ENCODE data around the gene CLCNKB.
"Not testable (repeated sequence)": the region's sequence is repeated elsewhere in the genome, so short reads cannot be mapped to it uniquely, and the experiment has no call there.

Gene CLCNKB

DNA sequence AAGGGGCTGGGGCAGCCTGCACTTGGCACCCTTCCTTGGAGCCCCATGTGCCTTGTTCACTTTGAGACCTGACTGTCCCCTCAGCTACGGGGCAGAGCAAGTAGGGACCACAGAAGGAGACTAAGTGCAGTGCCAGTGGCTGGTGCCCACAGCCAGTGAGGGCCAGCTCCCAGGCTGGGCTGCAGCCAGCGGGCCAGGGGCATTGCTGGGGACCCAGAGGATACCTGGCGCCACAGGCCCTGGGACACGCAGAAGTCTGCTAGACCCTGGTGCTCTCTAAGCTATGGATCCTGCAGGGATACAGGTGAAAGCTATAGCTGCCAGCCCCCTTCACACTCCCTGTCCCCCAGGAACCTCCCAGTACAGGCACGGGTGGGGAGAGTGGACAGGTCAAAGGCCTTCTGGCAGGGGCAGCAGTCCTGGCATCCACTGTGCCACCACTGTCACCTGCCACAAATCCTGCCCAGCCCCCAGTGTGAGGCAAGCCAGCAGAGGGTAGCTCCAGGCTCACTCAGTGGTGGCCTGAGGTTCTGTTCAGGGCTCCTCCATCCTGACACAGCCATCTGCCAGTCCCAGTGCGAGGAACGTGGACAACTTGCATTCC, 20.4 kb upstream of the CLCNKB start:
- H3K36me3 ChIP-seq (ENCODE audit: insufficient read depth, low read length) = no peaks in the 10 kb centered on the region
- H3K9ac ChIP-seq (ENCODE audit: low read length) = no peak overlapping the region
- H3K9me3 ChIP-seq (ENCODE audit: low read length) = no peaks in the 10 kb centered on the region
- no peak overlapping the region for H3K4me3 ChIP-seq (ENCODE audit: low read depth in 1 of 2, low read length in 2 of 2)
- H3K27me3 ChIP-seq (ENCODE audit: control insufficient read depth in 1 of 2, insufficient read depth in 2 of 2, low read length in 2 of 2) = no peaks in the 10 kb centered on the region
- peaks cover 42% of the 10 kb centered on the region for H3K4me1 ChIP-seq (ENCODE audit: insufficient read depth, low read length)
- H3K27ac ChIP-seq (ENCODE audit: low read depth, low read length) = no peak overlapping the region

DNA sequence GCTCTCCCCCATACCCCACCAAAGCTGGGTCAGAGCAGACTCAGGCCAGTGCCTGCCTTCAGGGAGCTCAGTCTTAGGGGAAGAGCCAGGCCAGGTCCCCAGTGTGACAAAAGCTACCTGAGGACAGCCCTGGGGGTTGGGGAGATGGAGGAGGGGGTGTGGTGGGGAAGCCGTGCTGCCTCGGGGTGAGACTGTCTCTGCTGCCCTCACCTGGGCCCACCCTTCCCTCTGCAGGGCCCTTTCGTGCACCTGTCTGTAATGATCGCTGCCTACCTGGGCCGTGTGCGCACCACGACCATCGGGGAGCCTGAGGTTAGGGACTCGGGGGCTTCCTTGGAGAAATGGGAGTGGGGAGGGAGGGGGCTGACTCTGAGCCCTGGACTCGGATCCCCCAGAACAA, 17.3 kb upstream of the CLCNKB start:
- not testable (repeated sequence) for H3K36me3 ChIP-seq (ENCODE audit: insufficient read depth, low read length); H3K9ac ChIP-seq (ENCODE audit: low read length); H3K27me3 ChIP-seq (ENCODE audit: control insufficient read depth in 1 of 2, insufficient read depth in 2 of 2, low read length in 2 of 2); H3K27ac ChIP-seq (ENCODE audit: low read depth, low read length); H3K9me3 ChIP-seq (ENCODE audit: low read length)
- H3K4me3 ChIP-seq (ENCODE audit: low read depth in 1 of 2, low read length in 2 of 2) = peak overlapping the region in 1 of 2 donors; percentile 20
- H3K4me1 ChIP-seq (ENCODE audit: insufficient read depth, low read length) = peaks cover 16% of the 10 kb centered on the region

DNA sequence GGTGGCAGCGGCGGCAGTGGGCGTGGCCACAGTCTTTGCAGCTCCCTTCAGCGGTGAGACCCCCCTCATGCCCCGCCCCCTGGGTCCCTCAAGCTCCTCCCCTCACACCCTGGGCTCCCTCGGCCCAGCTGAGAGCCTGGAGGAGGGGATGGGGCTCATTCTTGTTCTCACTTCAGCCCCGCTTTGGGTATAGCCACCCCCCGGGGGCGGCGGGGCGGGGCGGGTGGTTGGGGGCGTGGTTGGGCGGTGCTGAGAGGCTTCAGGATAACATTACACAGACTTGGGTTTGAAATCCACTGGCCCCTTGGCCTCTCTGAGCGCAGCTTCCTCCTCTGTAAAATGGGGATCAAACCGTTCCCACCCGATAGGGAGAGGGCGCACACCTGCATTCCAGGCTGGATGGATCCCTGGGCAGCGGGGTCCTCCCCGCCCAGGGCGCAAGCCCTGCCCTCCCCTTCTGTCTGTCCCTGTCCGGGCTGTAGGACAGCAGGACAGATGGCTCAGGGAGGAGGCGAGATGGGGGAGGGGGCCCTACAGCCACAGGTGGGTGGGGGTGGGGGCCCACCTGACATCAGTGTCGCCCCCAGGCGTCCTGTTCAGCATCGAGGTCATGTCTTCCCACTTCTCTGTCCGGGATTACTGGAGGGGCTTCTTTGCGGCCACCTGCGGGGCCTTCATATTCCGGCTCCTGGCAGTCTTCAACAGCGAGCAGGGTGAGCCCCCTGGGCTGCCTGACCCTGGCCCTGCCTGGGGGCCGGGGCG, 16.7 kb upstream of the CLCNKB start:
- peak overlapping the region; percentile 14 for H3K27ac ChIP-seq (ENCODE audit: low read depth, low read length)
- peaks cover 10% of the 10 kb centered on the region for H3K4me1 ChIP-seq (ENCODE audit: insufficient read depth, low read length)
- no peaks in the 10 kb centered on the region for H3K27me3 ChIP-seq (ENCODE audit: control insufficient read depth in 1 of 2, insufficient read depth in 2 of 2, low read length in 2 of 2)
- H3K9ac ChIP-seq (ENCODE audit: low read length) = no peak overlapping the region
- peak overlapping the region; percentile 20 to 43 for H3K4me3 ChIP-seq (ENCODE audit: low read depth in 1 of 2, low read length in 2 of 2)
- no peaks in the 10 kb centered on the region for H3K9me3 ChIP-seq (ENCODE audit: low read length)
- no peaks in the 10 kb centered on the region for H3K36me3 ChIP-seq (ENCODE audit: insufficient read depth, low read length)

DNA sequence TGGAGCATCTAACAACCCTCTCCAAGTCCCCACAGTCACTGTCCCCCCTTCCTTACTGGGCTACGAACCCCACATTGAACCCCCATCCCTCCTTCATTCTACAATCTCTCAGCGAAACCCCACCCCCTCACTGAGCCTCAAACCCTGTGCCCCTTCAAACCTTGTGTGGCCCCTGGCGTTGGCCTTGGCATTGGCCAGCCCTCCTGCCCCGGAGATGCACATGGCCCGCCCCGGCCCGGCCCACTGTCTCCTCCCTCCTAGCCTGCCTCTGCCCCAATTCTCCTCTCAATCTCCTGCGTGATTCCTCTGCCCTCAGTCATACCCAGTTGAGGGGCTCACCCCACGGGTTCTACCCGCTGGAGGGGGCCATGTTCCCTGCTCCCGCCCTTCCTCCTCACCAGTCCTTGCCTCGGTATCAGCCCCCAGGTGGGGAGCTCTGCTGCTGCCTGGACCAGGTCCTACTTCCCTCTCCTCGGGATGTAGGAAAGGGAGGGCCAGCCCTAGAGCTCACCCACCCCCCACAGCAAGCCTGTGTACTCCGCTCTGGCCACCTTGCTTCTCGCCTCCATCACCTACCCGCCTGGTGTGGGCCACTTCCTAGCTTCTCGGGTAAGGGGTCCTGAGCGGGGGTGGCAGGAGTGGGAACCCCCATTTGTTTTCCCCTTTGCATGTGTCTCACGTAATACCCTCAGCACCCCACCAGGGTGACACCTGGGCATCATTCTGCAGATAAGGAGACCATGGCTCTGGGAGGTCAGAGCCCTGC, 15.2 kb upstream of the CLCNKB start:
- no peak overlapping the region for H3K9ac ChIP-seq (ENCODE audit: low read length)
- H3K4me3 ChIP-seq (ENCODE audit: low read depth in 1 of 2, low read length in 2 of 2) = no peak overlapping the region
- H3K9me3 ChIP-seq (ENCODE audit: low read length) = no peaks in the 10 kb centered on the region
- no peak overlapping the region for H3K27ac ChIP-seq (ENCODE audit: low read depth, low read length)
- H3K27me3 ChIP-seq (ENCODE audit: control insufficient read depth in 1 of 2, insufficient read depth in 2 of 2, low read length in 2 of 2) = no peaks in the 10 kb centered on the region
- no peaks in the 10 kb centered on the region for H3K36me3 ChIP-seq (ENCODE audit: insufficient read depth, low read length)
- H3K4me1 ChIP-seq (ENCODE audit: insufficient read depth, low read length) = peaks cover 14% of the 10 kb centered on the region

DNA sequence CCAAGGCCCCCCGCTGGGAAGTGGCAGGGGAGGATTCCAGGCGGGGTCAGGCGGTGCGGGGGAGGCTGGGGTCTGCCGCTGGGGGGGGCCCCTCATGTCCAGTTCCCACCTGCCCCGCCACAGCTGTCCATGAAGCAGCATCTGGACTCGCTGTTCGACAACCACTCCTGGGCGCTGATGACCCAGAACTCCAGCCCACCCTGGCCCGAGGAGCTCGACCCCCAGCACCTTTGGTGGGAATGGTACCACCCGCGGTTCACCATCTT, 14.6 kb upstream of the CLCNKB start:
- H3K9ac ChIP-seq (ENCODE audit: low read length); H3K9me3 ChIP-seq (ENCODE audit: low read length); H3K4me3 ChIP-seq (ENCODE audit: low read depth in 1 of 2, low read length in 2 of 2); H3K36me3 ChIP-seq (ENCODE audit: insufficient read depth, low read length); H3K27ac ChIP-seq (ENCODE audit: low read depth, low read length); H3K27me3 ChIP-seq (ENCODE audit: control insufficient read depth in 1 of 2, insufficient read depth in 2 of 2, low read length in 2 of 2): not testable (repeated sequence)
- H3K4me1 ChIP-seq (ENCODE audit: insufficient read depth, low read length) = peaks cover 14% of the 10 kb centered on the region

DNA sequence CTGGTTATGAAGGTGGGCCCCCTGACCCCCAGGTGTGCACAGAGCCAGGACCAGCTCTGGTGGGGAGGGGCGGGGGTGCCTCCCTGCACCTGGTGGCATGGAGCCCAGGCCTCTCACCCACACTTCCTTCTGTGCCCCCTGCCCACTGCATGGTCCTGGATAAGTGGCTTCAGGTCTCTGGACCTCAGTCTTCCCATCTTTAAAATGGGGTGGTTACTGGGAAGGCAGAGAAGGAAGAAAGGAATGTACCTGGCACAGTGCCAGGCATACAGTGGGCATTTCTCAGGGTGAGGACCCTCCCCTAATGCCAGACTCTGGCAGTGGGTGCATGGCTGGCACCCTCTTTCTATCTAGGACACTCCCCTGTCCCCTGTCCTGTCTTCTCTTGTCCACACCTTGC, 14.3 kb upstream of the CLCNKB start:
- H3K36me3 ChIP-seq (ENCODE audit: insufficient read depth, low read length) = no peaks in the 10 kb centered on the region

DNA sequence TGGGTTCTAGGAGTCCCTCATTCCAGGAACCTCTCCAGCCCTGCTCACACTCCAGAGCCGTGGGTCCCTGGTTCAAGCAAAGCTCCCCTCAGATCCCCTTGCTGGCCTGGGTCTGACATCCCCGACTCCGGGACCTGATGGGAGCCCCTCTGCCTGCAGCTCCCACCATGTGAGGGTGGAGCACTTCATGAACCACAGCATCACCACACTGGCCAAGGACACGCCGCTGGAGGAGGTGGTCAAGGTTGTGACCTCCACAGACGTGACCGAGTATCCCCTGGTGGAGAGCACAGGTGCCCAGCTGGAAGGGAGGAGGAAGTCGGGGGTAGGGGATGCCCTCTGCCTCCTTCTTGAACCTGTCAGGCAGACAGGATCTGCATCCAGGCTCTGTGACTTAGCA, 12.0 kb upstream of the CLCNKB start:
- no peak overlapping the region for H3K4me3 ChIP-seq (ENCODE audit: low read depth in 1 of 2, low read length in 2 of 2)
- H3K9ac ChIP-seq (ENCODE audit: low read length) = no peak overlapping the region
- no peaks in the 10 kb centered on the region for H3K27me3 ChIP-seq (ENCODE audit: control insufficient read depth in 1 of 2, insufficient read depth in 2 of 2, low read length in 2 of 2)
- H3K27ac ChIP-seq (ENCODE audit: low read depth, low read length) = no peak overlapping the region
- no peaks in the 10 kb centered on the region for H3K9me3 ChIP-seq (ENCODE audit: low read length)
- peaks cover 14% of the 10 kb centered on the region for H3K4me1 ChIP-seq (ENCODE audit: insufficient read depth, low read length)
- H3K36me3 ChIP-seq (ENCODE audit: insufficient read depth, low read length) = no peaks in the 10 kb centered on the region

More for the DNA sequence above, 14.3 kb upstream of the CLCNKB start:
- Histone ChIP-seq H3K27ac (ENCODE audit: low read depth, low read length) (no peak overlapping the region), H3K4me3 (ENCODE audit: low read depth in 1 of 2, low read length in 2 of 2) (no peak overlapping the region), H3K9ac (ENCODE audit: low read length) (no peak overlapping the region), H3K9me3 (ENCODE audit: low read length) (no peaks in the 10 kb centered on the region), H3K27me3 (ENCODE audit: control insufficient read depth in 1 of 2, insufficient read depth in 2 of 2, low read length in 2 of 2) (no peaks in the 10 kb centered on the region), H3K4me1 (ENCODE audit: insufficient read depth, low read length) (peaks cover 14% of the 10 kb centered on the region)

DNA sequence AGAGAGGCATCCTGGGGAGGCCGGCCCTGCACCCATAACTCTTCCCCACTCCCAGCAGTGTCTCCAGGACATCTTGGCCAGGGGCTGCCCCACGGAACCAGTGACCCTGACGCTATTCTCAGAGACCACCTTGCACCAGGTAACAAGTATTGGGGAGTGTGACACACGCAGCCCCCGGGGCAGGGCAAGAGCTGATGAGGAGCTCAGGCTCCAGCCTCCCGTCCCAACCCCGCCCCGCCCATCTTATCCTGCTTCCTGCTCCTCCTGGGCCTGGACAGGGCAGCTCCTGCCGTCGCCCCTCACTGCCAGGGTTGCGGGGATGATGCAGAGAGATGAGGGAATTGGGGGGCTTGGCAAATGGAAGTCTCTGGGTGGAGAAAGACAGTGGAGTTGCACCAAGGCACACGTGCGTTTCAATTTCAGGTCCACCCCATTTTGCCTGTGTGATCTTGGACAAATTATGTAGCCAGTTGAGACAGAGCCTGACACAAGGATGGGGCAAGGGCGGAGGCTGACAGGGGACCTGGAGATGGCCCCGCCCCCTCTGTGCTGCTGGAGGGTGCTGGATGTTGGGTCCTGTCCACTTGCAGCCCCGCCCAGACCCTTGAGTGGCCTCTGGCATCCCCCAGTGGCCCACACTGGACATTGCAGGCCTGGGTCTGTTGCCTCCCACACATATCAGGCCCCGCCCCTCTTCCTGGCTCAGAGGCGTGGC, 11.0 kb upstream of the CLCNKB start:
- Histone ChIP-seq H3K27me3 (ENCODE audit: control insufficient read depth in 1 of 2, insufficient read depth in 2 of 2, low read length in 2 of 2) (no peaks in the 10 kb centered on the region), H3K9ac (ENCODE audit: low read length) (no peak overlapping the region), H3K36me3 (ENCODE audit: insufficient read depth, low read length) (no peaks in the 10 kb centered on the region), H3K27ac (ENCODE audit: low read depth, low read length) (no peak overlapping the region), H3K9me3 (ENCODE audit: low read length) (no peaks in the 10 kb centered on the region), H3K4me3 (ENCODE audit: low read depth in 1 of 2, low read length in 2 of 2) (no peak overlapping the region), H3K4me1 (ENCODE audit: insufficient read depth, low read length) (peaks cover 8% of the 10 kb centered on the region)

DNA sequence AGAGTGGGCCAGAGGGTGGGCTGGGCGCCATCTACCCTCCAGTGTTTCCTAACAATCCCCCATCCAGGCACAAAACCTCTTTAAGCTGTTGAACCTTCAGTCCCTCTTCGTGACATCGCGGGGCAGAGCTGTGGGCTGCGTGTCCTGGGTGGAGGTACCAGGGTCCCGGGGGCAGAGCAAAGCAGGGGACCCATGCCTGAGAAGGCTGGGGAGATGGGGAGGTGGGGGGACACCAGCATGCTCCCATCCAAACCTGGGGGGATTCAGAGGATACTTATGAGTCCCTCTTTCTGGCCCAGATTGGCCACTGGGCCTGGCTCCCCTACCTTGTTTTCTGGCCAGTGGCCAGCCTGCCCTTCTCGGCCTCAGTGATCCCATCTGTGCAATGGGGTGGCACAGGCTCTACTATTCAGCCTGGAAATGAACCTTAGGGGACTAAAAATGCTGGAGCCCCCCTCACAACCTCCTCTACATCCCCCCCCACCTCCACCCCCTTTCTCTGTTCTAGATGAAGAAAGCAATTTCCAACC, 10.4 kb upstream of the CLCNKB start:
- not testable (repeated sequence) for H3K4me1 ChIP-seq (ENCODE audit: insufficient read depth, low read length); H3K9ac ChIP-seq (ENCODE audit: low read length); H3K27me3 ChIP-seq (ENCODE audit: control insufficient read depth in 1 of 2, insufficient read depth in 2 of 2, low read length in 2 of 2); H3K4me3 ChIP-seq (ENCODE audit: low read depth in 1 of 2, low read length in 2 of 2); H3K9me3 ChIP-seq (ENCODE audit: low read length); H3K36me3 ChIP-seq (ENCODE audit: insufficient read depth, low read length); H3K27ac ChIP-seq (ENCODE audit: low read depth, low read length)

DNA sequence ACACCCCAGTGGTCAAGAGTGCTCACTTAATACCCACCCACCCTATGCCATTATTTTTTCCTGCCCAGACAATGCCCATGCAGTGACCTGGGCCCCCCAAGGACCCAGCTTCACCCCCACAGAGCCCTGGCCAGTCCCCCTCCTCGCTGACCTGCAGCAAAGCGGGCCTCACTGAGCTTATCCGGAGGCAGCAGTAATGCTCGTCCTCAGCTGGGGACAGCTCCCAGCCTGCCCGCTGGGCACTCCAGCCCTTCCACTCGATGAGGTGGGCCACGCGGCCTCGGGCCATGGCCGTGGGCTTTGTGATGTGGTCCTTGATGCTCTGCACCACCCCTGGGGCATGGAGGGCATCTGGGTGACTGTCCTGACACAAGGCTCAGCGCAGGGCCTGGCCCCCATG, 7.1 kb upstream of the CLCNKB start:
- not testable (repeated sequence) for H3K9ac ChIP-seq (ENCODE audit: low read length); H3K4me3 ChIP-seq (ENCODE audit: low read depth in 1 of 2, low read length in 2 of 2); H3K9me3 ChIP-seq (ENCODE audit: low read length); H3K27ac ChIP-seq (ENCODE audit: low read depth, low read length); H3K4me1 ChIP-seq (ENCODE audit: insufficient read depth, low read length); H3K36me3 ChIP-seq (ENCODE audit: insufficient read depth, low read length); H3K27me3 ChIP-seq (ENCODE audit: control insufficient read depth in 1 of 2, insufficient read depth in 2 of 2, low read length in 2 of 2)

DNA sequence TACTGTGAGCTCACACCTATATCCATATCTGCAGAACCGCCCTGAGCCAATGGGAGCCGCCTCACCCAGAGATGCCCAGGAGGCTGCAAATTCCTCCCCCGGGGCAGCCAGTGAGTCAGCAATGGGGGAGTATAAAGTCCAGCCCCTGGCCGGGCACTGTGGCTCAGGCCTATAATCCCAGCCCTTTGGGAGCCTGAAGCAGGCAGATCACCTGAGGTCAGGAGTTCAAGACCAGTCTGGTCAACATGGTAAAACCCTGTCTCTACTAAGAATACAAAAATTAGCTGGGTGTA, 5.0 kb upstream of the CLCNKB start:
- no peaks in the 10 kb centered on the region for H3K36me3 ChIP-seq (ENCODE audit: insufficient read depth, low read length)
- no peak overlapping the region for H3K9ac ChIP-seq (ENCODE audit: low read length)
- no peaks in the 10 kb centered on the region for H3K27me3 ChIP-seq (ENCODE audit: control insufficient read depth in 1 of 2, insufficient read depth in 2 of 2, low read length in 2 of 2)
- H3K4me1 ChIP-seq (ENCODE audit: insufficient read depth, low read length) = no peaks in the 10 kb centered on the region
- no peak overlapping the region for H3K27ac ChIP-seq (ENCODE audit: low read depth, low read length)
- no peak overlapping the region for H3K4me3 ChIP-seq (ENCODE audit: low read depth in 1 of 2, low read length in 2 of 2)
- no peaks in the 10 kb centered on the region for H3K9me3 ChIP-seq (ENCODE audit: low read length)

Data from muscle layer of colon (tissue), 2 donors.